ENCODE results near the gene TBC1D10B.

The TBC1D10B gene, protein sequence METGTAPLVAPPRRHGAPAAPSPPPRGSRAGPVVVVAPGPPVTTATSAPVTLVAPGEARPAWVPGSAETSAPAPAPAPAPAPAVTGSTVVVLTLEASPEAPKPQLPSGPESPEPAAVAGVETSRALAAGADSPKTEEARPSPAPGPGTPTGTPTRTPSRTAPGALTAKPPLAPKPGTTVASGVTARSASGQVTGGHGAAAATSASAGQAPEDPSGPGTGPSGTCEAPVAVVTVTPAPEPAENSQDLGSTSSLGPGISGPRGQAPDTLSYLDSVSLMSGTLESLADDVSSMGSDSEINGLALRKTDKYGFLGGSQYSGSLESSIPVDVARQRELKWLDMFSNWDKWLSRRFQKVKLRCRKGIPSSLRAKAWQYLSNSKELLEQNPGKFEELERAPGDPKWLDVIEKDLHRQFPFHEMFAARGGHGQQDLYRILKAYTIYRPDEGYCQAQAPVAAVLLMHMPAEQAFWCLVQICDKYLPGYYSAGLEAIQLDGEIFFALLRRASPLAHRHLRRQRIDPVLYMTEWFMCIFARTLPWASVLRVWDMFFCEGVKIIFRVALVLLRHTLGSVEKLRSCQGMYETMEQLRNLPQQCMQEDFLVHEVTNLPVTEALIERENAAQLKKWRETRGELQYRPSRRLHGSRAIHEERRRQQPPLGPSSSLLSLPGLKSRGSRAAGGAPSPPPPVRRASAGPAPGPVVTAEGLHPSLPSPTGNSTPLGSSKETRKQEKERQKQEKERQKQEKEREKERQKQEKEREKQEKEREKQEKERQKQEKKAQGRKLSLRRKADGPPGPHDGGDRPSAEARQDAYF

DNA sequence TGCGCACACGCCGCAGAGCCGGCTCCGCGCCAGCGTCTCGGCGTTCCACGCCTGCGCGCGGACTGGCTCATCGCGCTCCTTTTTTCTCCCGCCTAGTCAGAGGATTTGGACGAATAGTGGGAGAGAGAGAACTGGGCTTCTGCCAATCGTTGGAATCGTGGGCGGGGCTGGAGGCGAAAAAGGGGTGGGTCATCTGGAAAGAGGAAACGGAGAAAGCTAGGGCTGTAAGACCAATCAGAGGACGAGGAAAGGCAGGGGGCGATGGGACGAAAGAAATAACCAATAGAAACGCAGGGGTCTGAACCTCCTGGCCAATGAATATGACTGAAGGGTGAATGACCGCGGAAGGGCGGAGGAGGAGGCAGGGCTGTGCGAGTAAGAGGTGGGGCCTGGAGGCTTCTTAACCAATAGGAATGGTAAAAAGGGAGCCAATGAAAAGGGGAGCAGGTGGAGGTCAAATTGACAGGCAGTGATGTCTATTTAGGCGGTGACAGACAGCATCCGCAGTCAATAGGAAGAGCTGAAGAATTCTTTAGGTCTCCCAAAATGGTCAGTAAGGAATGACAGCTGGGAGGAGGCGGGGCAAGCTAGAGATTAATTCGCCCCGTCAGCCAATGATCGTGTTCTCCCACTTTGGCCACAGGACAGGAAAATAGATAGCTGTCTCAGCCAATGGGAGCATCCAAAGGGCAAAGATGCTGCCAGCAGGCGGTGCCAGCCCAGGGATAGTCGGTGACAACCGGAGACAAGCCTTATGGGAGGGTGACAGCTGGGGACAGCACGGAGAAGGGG, at the start of gene TBC1D10B:
TBC1D10B (minus strand) TSS at position 39 of the 792 bp plus-strand sequence. CDS start 311 bp downstream, outside the sequence.
- DNase-seq (ENCODE audit: extremely low spot score, insufficient read length, low read depth): peak; percentile 86
- peak; percentile 100 for FAIRE-seq

GRCh38 chr16:30418350-30419181, 48.3 kb upstream of the TBC1D10B start:
- DNase-seq (ENCODE audit: extremely low spot score, insufficient read length, low read depth) (no peak), FAIRE-seq (no peak)

DNA sequence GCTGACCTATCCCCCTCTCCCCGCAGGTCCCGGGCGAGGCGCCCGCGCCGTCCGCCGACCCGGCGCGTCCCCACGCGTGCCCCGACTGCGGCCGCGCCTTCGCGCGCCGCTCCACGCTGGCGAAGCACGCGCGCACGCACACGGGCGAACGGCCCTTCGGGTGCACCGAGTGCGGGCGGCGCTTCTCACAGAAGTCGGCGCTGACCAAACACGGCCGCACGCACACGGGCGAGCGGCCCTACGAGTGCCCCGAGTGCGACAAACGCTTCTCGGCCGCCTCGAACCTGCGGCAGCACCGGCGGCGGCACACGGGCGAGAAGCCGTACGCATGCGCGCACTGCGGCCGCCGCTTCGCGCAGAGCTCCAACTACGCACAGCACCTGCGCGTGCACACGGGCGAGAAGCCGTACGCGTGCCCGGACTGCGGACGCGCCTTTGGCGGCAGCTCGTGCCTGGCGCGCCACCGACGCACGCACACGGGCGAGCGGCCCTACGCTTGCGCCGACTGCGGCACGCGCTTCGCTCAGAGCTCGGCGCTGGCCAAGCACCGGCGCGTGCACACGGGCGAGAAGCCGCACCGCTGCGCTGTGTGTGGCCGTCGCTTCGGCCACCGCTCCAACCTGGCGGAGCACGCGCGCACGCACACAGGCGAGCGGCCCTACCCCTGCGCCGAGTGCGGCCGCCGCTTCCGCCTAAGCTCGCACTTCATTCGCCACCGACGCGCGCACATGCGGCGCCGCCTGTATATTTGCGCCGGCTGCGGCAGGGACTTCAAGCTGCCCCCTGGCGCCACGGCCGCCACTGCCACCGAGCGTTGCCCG, 47.4 kb upstream of the TBC1D10B start:
- DNase-seq (ENCODE audit: extremely low spot score, insufficient read length, low read depth): peak; percentile 82
- peak; percentile 97 for FAIRE-seq

GRCh38 chr16:30416624-30417528, 46.6 kb upstream of the TBC1D10B start:
- FAIRE-seq: no peak

DNA sequence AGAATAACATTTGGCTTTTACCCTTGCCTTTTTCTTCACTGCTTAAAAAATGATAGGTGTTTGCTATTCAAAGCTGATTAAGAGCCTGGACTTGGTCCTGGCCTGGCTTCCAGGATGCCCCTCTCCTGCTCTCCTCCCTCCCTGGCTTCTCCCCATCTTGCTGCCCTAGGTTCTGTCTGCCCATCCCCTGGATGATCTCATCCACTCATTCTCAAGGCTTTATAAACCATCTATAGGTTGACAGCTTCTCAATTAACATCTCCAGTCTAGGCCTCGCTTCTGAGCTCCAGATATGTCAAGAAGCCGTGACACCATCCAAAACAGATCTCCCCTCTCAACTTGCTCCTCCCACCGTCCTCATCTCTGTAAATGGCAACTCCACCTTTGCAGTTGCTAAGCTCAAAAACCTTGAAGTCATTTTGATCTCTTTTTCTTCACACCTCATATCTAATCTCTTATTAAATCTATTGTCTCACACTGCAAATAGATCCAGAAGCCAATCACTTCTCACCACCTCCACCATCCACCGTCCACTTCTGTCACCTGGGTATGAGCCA, 45.8 kb upstream of the TBC1D10B start:
- DNase-seq (ENCODE audit: extremely low spot score, insufficient read length, low read depth): no peak
- FAIRE-seq: no peak

More at GRCh38 chr16:30416624-30417528, 46.6 kb upstream of the TBC1D10B start:
- DNase-seq (ENCODE audit: extremely low spot score, insufficient read length, low read depth): no peak

DNA sequence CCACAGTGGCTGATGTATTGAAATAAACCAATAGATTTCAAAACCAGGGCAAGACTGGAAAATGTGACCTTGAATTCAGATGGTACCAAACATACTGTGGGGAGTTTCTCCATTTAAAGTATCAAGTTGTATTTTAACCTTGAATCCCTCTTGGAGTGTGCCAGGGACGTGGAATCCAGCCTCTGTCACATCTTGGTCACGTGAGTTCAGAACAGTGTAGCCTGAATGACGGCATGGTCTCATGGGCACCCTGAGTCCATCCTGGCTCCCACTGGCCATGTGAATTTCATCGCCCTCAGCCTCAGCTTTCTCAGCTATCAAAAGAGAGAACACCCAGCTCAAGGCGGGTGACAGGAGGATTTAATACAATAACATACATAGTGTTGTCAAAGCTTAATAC, 43.9 kb upstream of the TBC1D10B start:
- no peak for FAIRE-seq
- no peak for DNase-seq (ENCODE audit: extremely low spot score, insufficient read length, low read depth)

- no peak for DNase-seq (ENCODE audit: extremely low spot score, insufficient read length, low read depth)
Observed at GRCh38 chr16:30413112-30413806, 43.0 kb upstream of the TBC1D10B start.

DNA sequence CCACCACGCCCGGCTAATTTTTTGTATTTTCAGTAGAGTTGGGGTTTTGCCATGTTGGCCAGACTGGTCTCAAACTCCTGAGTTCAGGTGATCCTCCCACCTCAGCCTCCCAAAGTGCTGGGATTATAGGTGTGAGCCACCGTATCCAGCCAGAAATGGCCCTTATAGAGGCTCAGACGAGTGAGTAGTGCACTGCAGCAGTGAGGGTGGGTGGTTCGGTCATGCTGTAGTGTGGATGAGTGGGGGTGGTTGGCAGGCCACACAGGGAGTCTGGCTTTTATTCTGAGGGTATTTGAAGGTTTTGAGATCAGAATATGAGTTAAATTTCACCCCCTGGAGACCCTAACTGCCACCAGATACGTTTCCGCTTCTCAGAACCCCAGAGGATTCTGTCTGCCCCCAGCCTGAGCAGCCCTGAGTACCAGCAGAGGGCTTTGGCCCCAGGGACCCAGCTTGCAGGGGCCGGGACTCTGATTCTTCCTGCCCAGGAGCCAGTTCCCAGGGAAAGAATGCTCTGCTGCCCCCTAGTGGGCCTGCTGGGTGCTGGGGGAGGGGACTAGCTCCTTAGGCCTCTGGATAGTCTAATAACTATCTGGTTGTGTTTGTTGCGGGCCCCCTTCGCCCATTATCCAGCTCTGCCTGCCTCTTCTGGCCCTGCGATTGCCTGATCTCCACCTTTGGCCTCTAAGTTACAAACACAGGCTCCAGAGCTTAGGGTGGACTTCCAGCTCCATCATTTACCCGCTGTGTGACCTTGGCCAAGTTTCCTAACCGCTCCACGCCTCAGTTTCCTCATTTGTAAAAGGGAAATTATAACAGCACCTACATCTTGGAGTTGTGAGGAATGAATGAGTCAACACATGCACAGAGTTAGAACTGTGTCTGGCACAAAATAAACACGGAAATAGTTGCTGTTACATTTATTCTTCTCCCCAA, 39.1 kb upstream of the TBC1D10B start:
- FAIRE-seq: peak; percentile 76
- peak; percentile 73 for DNase-seq (ENCODE audit: extremely low spot score, insufficient read length, low read depth)

More at GRCh38 chr16:30413112-30413806, 43.0 kb upstream of the TBC1D10B start:
- peak; percentile 21 for FAIRE-seq

DNA sequence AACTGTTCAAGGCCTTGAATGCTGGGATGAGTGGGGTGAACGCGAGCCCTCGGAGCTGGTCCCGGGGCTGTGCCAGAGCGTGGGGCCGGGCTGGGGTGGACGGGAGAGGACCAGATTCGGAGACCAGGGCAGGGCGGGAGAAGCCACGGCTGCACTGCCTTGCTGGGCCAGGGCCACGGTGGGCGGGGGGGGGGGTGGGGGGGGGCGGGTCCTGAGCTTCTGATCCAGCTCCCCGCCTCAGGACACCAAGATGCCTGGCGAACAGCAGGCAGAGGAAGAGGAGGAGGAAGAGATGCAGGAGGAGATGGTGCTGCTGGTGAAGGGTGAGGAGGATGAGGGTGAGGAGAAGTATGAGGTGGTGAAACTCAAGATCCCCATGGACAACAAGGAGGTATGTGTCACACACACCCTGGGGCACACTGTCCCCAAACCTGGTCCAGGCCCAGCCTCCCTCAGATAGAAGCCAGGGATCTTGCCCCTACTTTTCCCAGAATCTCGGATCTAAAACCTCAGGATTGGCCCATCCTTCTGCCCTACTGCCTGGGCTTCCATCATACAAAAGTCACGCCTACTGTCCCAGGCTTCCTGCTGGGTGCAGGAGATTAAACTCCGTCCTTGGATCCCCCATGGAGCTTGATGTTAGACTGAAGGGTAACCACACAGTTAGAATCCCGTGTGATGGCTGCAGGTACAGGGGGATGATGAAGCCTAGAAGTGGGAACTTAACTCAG, 37.7 kb upstream of the TBC1D10B start:
- DNase-seq (ENCODE audit: extremely low spot score, insufficient read length, low read depth) (no peak), FAIRE-seq (no peak)

GRCh38 chr16:30407102-30407803, 37.0 kb upstream of the TBC1D10B start, which contains the start of gene ZNF771:
Gene ZNF771 (plus strand): TSS chr16:30407606. CDS start chr16:30408054, 448 bp downstream.
- peak; percentile 78 for DNase-seq (ENCODE audit: extremely low spot score, insufficient read length, low read depth)

GRCh38 chr16:30406795-30407101, 36.5 kb upstream of the TBC1D10B start:
- DNase-seq (ENCODE audit: extremely low spot score, insufficient read length, low read depth) (no peak), FAIRE-seq (no peak)

More at GRCh38 chr16:30407102-30407803, 37.0 kb upstream of the TBC1D10B start, which contains the start of gene ZNF771:
- FAIRE-seq: peak; percentile 70

DNA sequence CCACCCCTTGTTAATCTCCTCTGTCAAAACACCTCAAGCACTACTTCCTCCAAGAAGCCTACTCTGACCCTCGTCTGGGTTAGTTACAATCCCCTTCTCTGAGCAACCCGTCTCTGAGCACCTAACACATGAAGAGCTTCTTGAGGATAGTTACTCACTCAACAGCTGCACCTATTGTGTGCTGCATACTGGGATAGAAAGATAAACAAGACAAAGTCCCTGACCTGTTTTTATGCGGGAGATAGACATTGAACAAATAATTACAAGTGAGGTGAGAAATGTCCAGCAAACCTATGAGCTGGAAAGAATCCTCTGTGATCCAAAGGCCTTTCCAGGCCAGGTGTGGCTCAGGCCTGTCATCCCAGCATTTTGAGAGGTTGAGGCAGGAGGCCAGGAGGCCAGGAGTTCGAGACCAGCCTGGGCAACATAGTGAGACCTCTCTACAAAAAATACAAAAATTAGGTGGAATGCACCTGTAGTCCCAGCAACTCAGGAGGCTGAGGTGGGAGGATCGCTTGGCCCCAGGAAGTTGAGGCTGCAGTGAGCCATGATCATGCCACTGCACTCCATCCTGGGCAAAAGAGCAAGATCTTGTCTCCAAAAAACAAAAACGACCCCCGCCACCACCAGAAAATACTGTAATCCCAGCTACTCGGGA, 31.6 kb upstream of the TBC1D10B start:
- DNase-seq (ENCODE audit: extremely low spot score, insufficient read length, low read depth): no peak
- FAIRE-seq: no peak

DNA sequence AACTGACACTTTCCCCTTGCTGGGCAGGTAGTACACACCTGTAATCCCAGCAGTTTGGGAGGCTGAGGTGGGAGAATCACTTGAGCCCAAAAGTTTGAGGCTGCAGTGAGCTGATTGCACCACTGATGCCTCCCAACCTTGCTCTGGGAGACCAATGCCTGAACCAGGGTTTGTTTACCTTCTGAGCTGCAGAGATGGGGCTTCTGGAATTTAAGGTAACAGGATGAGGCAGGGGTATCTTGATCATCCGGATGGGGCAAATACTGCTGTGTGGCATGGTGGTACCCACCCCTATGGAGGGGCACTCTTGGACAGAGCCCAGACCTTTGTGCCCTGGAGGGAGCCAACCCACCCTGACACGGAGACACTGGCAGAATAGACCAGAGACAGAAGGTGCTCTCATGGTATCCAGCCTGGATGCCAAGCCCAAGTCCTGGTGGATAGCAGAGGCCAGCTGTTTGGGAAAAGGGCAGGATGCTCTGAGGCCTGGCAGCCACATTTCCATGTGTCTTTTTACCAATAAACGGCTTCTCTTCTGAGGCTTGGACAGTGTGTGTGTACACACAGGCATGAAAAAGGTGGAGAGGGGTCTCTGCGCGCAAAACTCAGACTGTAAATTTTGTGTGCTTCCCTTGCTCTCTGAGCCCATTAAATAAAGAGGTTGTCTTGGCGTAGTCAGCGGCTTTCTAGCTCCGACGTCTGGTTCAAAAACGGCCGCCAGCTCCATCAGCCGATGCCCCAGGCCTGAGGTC, 29.3 kb upstream of the TBC1D10B start:
- FAIRE-seq (no peak), DNase-seq (ENCODE audit: extremely low spot score, insufficient read length, low read depth) (no peak)

All from GM18507 (cell line).